Measurements from ENCODE around the gene NRG2. TPM values are rescaled to one million over a fixed set of nuclear protein-coding genes. Genes with fewer than 3 reads are reported as not detected.

Gene NRG2
- total and polyA plus RNA-seq, 2 experiments from 2014 or later, result 13.5 to 20.7 TPM

GRCh38 chr5:139995929-139996328 lies 47.2 kb downstream of the NRG2 start:
- no peaks in the 10 kb centered on the region for H3K36me3 ChIP-seq
- no peak for DNase-seq (ENCODE audit: low read depth in 1 of 2, low spot score in 1 of 2)
- H3K27ac ChIP-seq, result no peak overlapping the region
- no peaks in the 10 kb centered on the region for H3K9me3 ChIP-seq (ENCODE audit: low read depth)
- H3K4me3 ChIP-seq, result no peak overlapping the region
- peaks cover 18% of the 10 kb centered on the region for H3K4me1 ChIP-seq (ENCODE audit: low read depth)
- TF ChIP-seq CTCF (IDR thresholded peaks at IDR 0.05; ENCODE audit: low read depth, low read length), result no peak
- no peaks in the 10 kb centered on the region for H3K27me3 ChIP-seq

GRCh38 chr5:139994234-139994633 lies 48.9 kb downstream of the NRG2 start:
- peaks cover 11% of the 10 kb centered on the region for H3K4me1 ChIP-seq (ENCODE audit: low read depth)
- no peak overlapping the region for H3K4me3 ChIP-seq
- DNase-seq (ENCODE audit: low read depth in 1 of 2, low spot score in 1 of 2), result no peak
- no peaks in the 10 kb centered on the region for H3K36me3 ChIP-seq
- TF ChIP-seq CTCF (IDR thresholded peaks at IDR 0.05; ENCODE audit: low read depth, low read length), result no peak
- H3K9me3 ChIP-seq (ENCODE audit: low read depth), result no peaks in the 10 kb centered on the region
- no peaks in the 10 kb centered on the region for H3K27me3 ChIP-seq
- H3K27ac ChIP-seq, result no peak overlapping the region

- H3K27me3 ChIP-seq, result no peaks in the 10 kb centered on the region
- peak in 1 of 2 donors; percentile 34 for DNase-seq (ENCODE audit: low read depth in 1 of 2, low spot score in 1 of 2)
- no peak overlapping the region for H3K4me3 ChIP-seq
- no peaks in the 10 kb centered on the region for H3K9me3 ChIP-seq (ENCODE audit: low read depth)
- H3K4me1 ChIP-seq (ENCODE audit: low read depth), result peaks cover 38% of the 10 kb centered on the region
- no peak for TF ChIP-seq CTCF (IDR thresholded peaks at IDR 0.05; ENCODE audit: low read depth, low read length)
- H3K27ac ChIP-seq, result peak overlapping the region; percentile 74
- no peaks in the 10 kb centered on the region for H3K36me3 ChIP-seq
Observed at GRCh38 chr5:139985733-139986132, 57.4 kb downstream of the NRG2 start.

GRCh38 chr5:139985290-139985689 lies 57.8 kb downstream of the NRG2 start:
- Histone ChIP-seq H3K36me3 (no peaks in the 10 kb centered on the region), H3K27me3 (no peaks in the 10 kb centered on the region), H3K9me3 (ENCODE audit: low read depth) (no peaks in the 10 kb centered on the region), H3K4me3 (no peak overlapping the region), H3K27ac (peak overlapping the region; percentile 74), H3K4me1 (ENCODE audit: low read depth) (peaks cover 38% of the 10 kb centered on the region)
- TF ChIP-seq CTCF (IDR thresholded peaks at IDR 0.05; ENCODE audit: low read depth, low read length), result no peak
- DNase-seq (ENCODE audit: low read depth in 1 of 2, low spot score in 1 of 2), result no peak

GRCh38 chr5:139984816-139985215 lies 58.3 kb downstream of the NRG2 start:
- Histone ChIP-seq H3K4me3 (no peak overlapping the region), H3K27me3 (no peaks in the 10 kb centered on the region), H3K4me1 (ENCODE audit: low read depth) (peaks cover 38% of the 10 kb centered on the region), H3K27ac (no peak overlapping the region), H3K36me3 (no peaks in the 10 kb centered on the region), H3K9me3 (ENCODE audit: low read depth) (no peaks in the 10 kb centered on the region)
- TF ChIP-seq CTCF (IDR thresholded peaks at IDR 0.05; ENCODE audit: low read depth, low read length), result no peak
- no peak for DNase-seq (ENCODE audit: low read depth in 1 of 2, low spot score in 1 of 2)

GRCh38 chr5:139982975-139983240 lies 60.2 kb downstream of the NRG2 start:
- DNase-seq (ENCODE audit: low read depth in 1 of 2, low spot score in 1 of 2), result no peak
- Histone ChIP-seq H3K4me1 (ENCODE audit: low read depth) (peaks cover 38% of the 10 kb centered on the region), H3K9me3 (ENCODE audit: low read depth) (no peaks in the 10 kb centered on the region), H3K4me3 (no peak overlapping the region), H3K27me3 (no peaks in the 10 kb centered on the region), H3K36me3 (no peaks in the 10 kb centered on the region), H3K27ac (peak overlapping the region; percentile 84)
- TF ChIP-seq CTCF (IDR thresholded peaks at IDR 0.05; ENCODE audit: low read depth, low read length), result no peak

Data from cardiac muscle cell (in vitro differentiated cells and primary cell).